ENCODE measurements around the gene LCN9.

DNA sequence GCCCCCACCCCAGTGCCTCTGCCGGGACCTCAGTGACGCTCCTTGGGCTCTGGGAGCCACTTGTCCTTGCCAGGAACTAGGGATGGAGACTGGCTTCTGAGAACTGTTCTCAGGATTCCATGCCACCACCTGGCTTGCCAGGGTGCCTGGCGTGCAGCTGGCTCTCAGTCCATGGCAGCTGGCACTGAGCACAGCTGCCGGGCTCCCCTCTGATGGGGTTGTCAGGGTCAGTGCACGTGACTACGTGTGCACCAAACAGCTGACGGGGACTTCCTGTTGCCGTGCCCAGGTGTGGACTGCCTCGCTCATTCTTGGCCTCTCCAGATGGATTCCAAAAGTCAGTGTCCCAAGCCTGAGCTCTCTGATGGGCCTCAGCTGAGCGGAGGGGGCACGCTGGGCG, 48.3 kb downstream of the LCN9 start:
- no peak for TF ChIP-seq EZH2 (IDR thresholded peaks at IDR 0.05; ENCODE audit: low read length, unreplicated experiment)
- TF ChIP-seq, protein P1, sequence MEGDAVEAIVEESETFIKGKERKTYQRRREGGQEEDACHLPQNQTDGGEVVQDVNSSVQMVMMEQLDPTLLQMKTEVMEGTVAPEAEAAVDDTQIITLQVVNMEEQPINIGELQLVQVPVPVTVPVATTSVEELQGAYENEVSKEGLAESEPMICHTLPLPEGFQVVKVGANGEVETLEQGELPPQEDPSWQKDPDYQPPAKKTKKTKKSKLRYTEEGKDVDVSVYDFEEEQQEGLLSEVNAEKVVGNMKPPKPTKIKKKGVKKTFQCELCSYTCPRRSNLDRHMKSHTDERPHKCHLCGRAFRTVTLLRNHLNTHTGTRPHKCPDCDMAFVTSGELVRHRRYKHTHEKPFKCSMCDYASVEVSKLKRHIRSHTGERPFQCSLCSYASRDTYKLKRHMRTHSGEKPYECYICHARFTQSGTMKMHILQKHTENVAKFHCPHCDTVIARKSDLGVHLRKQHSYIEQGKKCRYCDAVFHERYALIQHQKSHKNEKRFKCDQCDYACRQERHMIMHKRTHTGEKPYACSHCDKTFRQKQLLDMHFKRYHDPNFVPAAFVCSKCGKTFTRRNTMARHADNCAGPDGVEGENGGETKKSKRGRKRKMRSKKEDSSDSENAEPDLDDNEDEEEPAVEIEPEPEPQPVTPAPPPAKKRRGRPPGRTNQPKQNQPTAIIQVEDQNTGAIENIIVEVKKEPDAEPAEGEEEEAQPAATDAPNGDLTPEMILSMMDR (conservative IDR thresholded peaks at IDR 0.05; ENCODE audit: low read depth, low read length), result no peak
